Activated CD4-positive, alpha-beta T cell treated with anti-CD3 and anti-CD28 coated beads, Interleukin-2, amount 10 ng/mL, durations not matched to agents 24 days and 14 days (primary cell): ENCODE results near the gene KIF22. TPM values are rescaled to one million over a fixed set of nuclear protein-coding genes. Genes with fewer than 3 reads are reported as not detected.
"Not testable (repeated sequence)": the region's sequence is repeated elsewhere in the genome, so short reads cannot be mapped to it uniquely, and the experiment has no call there.

Experiments
- DNase-seq: peaks from one replicate; pipeline ENCODE4 v3.0.0; 2022
- H3K27ac Mint-ChIP-seq: one replicate; pipeline ENCODE4 v1.8.0; 2022; ENCODE audit warnings: mild to moderate bottlenecking, mixed read lengths
- H3K27me3 Mint-ChIP-seq: one replicate; pipeline ENCODE4 v1.8.0; 2022; ENCODE audit warnings: mixed read lengths
- H3K36me3 Mint-ChIP-seq: one replicate; pipeline ENCODE4 v1.8.0; 2022; ENCODE audit warnings: low read depth, mild to moderate bottlenecking, mixed read lengths
- H3K4me1 Mint-ChIP-seq: one replicate; pipeline ENCODE4 v1.8.0; 2021; ENCODE audit warnings: mixed read lengths
- H3K4me3 Mint-ChIP-seq: one replicate; pipeline ENCODE4 v1.8.0; 2022; ENCODE audit warnings: mild to moderate bottlenecking, moderate library complexity, mixed read lengths
- H3K9me3 Mint-ChIP-seq: one replicate; pipeline ENCODE4 v1.8.0; 2021; ENCODE audit warnings: mixed read lengths
- intact Hi-C: fragments of 100-400 bp; cut with micrococcal nuclease; formaldehyde crosslinking; loops from one replicate; pipeline ENCODE4 v1.15.1; 2023
- total RNA-seq: library from RNA; stranded (reverse); gene quantifications from 2 replicates; pipeline ENCODE4 v1.2.3, GENCODE V29; 2022

KIF22 gene
- total RNA-seq, 1 donor from 2014 or later, result 132 TPM

GRCh38 chr16:29775742-29776408 lies 14.7 kb upstream of the KIF22 start:
- no peaks in the 10 kb centered on the region for H3K9me3 Mint-ChIP-seq
- peaks cover 12% of the 10 kb centered on the region for H3K27me3 Mint-ChIP-seq
- H3K4me3 Mint-ChIP-seq, result no peak overlapping the region
- H3K27ac Mint-ChIP-seq, result no peak overlapping the region
- H3K36me3 Mint-ChIP-seq, result no peaks in the 10 kb centered on the region
- H3K4me1 Mint-ChIP-seq, result peaks cover 5% of the 10 kb centered on the region
- intact Hi-C loops, result no loop called here
- DNase-seq, result no peak

- intact Hi-C loops, result no loop called here
- H3K27ac Mint-ChIP-seq, result no peak within 1 kb of the TSS
- H3K4me1 Mint-ChIP-seq, result peaks cover 9% of the 10 kb centered on the region
- H3K9me3 Mint-ChIP-seq, result no peaks in the 10 kb centered on the region
- DNase-seq, result no peak
- H3K27me3 Mint-ChIP-seq, result peaks cover 17% of the 10 kb centered on the region
- no peak within 1 kb of the TSS for H3K4me3 Mint-ChIP-seq
- H3K36me3 Mint-ChIP-seq, result no peaks in the 10 kb centered on the region
These were observed 12.8 kb upstream of the KIF22 start, which contains the start of gene ZG16 for GRCh38 chr16:29777576-29778350. Gene ZG16 (plus strand): TSS chr16:29778256. CDS start chr16:29779267, 1,011 bp downstream.

GRCh38 chr16:29779474-29779873 lies 11.1 kb upstream of the KIF22 start:
- no peak for DNase-seq
- H3K4me3 Mint-ChIP-seq, result no peak overlapping the region
- intact Hi-C loops, result no loop called here
- no peaks in the 10 kb centered on the region for H3K36me3 Mint-ChIP-seq
- H3K27me3 Mint-ChIP-seq, result peaks cover 19% of the 10 kb centered on the region
- H3K4me1 Mint-ChIP-seq, result peaks cover 13% of the 10 kb centered on the region
- H3K27ac Mint-ChIP-seq, result no peak overlapping the region
- no peaks in the 10 kb centered on the region for H3K9me3 Mint-ChIP-seq

GRCh38 chr16:29783094-29783953 lies 7.2 kb upstream of the KIF22 start:
- H3K9me3 Mint-ChIP-seq, intact Hi-C loops, H3K4me3 Mint-ChIP-seq, DNase-seq, H3K27ac Mint-ChIP-seq, H3K36me3 Mint-ChIP-seq: not testable (repeated sequence)
- peaks cover 23% of the 10 kb centered on the region for H3K4me1 Mint-ChIP-seq
- H3K27me3 Mint-ChIP-seq, result peaks cover 13% of the 10 kb centered on the region

- H3K27ac Mint-ChIP-seq, result no peak overlapping the region
- no peaks in the 10 kb centered on the region for H3K9me3 Mint-ChIP-seq
- intact Hi-C loops, result no loop called here
- peak; percentile 75 for DNase-seq
- H3K4me3 Mint-ChIP-seq, result no peak overlapping the region
- peaks cover 10% of the 10 kb centered on the region for H3K27me3 Mint-ChIP-seq
- no peaks in the 10 kb centered on the region for H3K36me3 Mint-ChIP-seq
- peaks cover 26% of the 10 kb centered on the region for H3K4me1 Mint-ChIP-seq
These were observed 6.4 kb upstream of the KIF22 start for GRCh38 chr16:29784157-29784556.

GRCh38 chr16:29784901-29785500 lies 5.5 kb upstream of the KIF22 start:
- Mint-ChIP-seq H3K36me3 (no peaks in the 10 kb centered on the region), H3K27ac (peak overlapping the region; percentile 21), H3K27me3 (peaks cover 10% of the 10 kb centered on the region), H3K4me3 (peak overlapping the region; percentile 34), H3K4me1 (peaks cover 30% of the 10 kb centered on the region), H3K9me3 (no peaks in the 10 kb centered on the region)
- DNase-seq, result peak; percentile 92
- intact Hi-C loops, result no loop called here

- H3K27ac Mint-ChIP-seq, H3K36me3 Mint-ChIP-seq, H3K9me3 Mint-ChIP-seq, intact Hi-C loops, H3K27me3 Mint-ChIP-seq, H3K4me3 Mint-ChIP-seq, DNase-seq: not testable (repeated sequence)
- peaks cover 32% of the 10 kb centered on the region for H3K4me1 Mint-ChIP-seq
These were observed 3.4 kb upstream of the KIF22 start for GRCh38 chr16:29787155-29787554.

GRCh38 chr16:29789775-29790182 lies 772 bp upstream of the KIF22 start:
- H3K27ac Mint-ChIP-seq, result peak overlapping the region; percentile 95
- peaks cover 25% of the 10 kb centered on the region for H3K36me3 Mint-ChIP-seq
- H3K4me1 Mint-ChIP-seq, result peaks cover 40% of the 10 kb centered on the region
- H3K4me3 Mint-ChIP-seq, result peak overlapping the region; percentile 99
- no peaks in the 10 kb centered on the region for H3K9me3 Mint-ChIP-seq
- H3K27me3 Mint-ChIP-seq, result no peaks in the 10 kb centered on the region
- no peak for DNase-seq
- intact Hi-C loops, result loop anchor here (1.0 to 2.0 kb wide), 5 partner anchors 16 to 89 kb away; partner anchors contain the start of genes MVP and PAGR1

GRCh38 chr16:29790949-29791844 lies 646 bp downstream of the KIF22 start:
- peaks cover 37% of the 10 kb centered on the region for H3K4me1 Mint-ChIP-seq
- H3K27me3 Mint-ChIP-seq, result no peaks in the 10 kb centered on the region
- no peaks in the 10 kb centered on the region for H3K9me3 Mint-ChIP-seq
- H3K27ac Mint-ChIP-seq, result peak overlapping the region; percentile 95
- peaks cover 28% of the 10 kb centered on the region for H3K36me3 Mint-ChIP-seq
- DNase-seq, result peak; percentile 74
- peak overlapping the region; percentile 99 for H3K4me3 Mint-ChIP-seq
- intact Hi-C loops, result loop anchor here (1.0 to 2.0 kb wide), 5 partner anchors 14 to 90 kb away; partner anchors contain the start of genes MVP and PAGR1

- H3K27me3 Mint-ChIP-seq, result no peaks in the 10 kb centered on the region
- no peaks in the 10 kb centered on the region for H3K9me3 Mint-ChIP-seq
- DNase-seq, result no peak
- peak overlapping the region; percentile 95 for H3K27ac Mint-ChIP-seq
- H3K36me3 Mint-ChIP-seq, result peaks cover 33% of the 10 kb centered on the region
- peak overlapping the region; percentile 99 for H3K4me3 Mint-ChIP-seq
- intact Hi-C loops, result loop anchor here (2.0 kb wide), 2 partner anchors 53 to 91 kb away; no protein-coding TSS in a partner anchor
- H3K4me1 Mint-ChIP-seq, result peaks cover 37% of the 10 kb centered on the region
These were observed 1.6 kb downstream of the KIF22 start for GRCh38 chr16:29791845-29792807.

GRCh38 chr16:29793153-29793552 lies 2.6 kb downstream of the KIF22 start:
- H3K27ac Mint-ChIP-seq, result peak overlapping the region; percentile 63
- peak overlapping the region; percentile 99 for H3K4me3 Mint-ChIP-seq
- H3K4me1 Mint-ChIP-seq, result peaks cover 37% of the 10 kb centered on the region
- peaks cover 42% of the 10 kb centered on the region for H3K36me3 Mint-ChIP-seq
- H3K9me3 Mint-ChIP-seq, DNase-seq, H3K27me3 Mint-ChIP-seq, intact Hi-C loops: not testable (repeated sequence)
